B cell (primary cell): ENCODE results near the gene TMEM98.

Source experiments
- CTCF ChIP-seq: fragments of 200-600 bp; IDR thresholded peaks from one replicate; pipeline ENCODE4 v1.8.0; 2022; ENCODE audit warnings: antibody characterized with exemption, mild to moderate bottlenecking
- EZH2 ChIP-seq: IDR thresholded peaks from 2 replicates; pipeline ENCODE4 v1.6.1; 2012; ENCODE audit warnings: borderline replicate concordance, low read depth, mild to moderate bottlenecking, moderate library complexity, low read length; ENCODE audit not compliant: insufficient read depth, poor library complexity, severe bottlenecking

GRCh38 chr17:32880671-32881453, 47.1 kb upstream of the TMEM98 start:
- TF ChIP-seq CTCF (no peak), EZH2 (no peak)
